Uterus (tissue), 4 donors: ENCODE measurements around the gene TRIP12. TPM values are rescaled to one million over a fixed set of nuclear protein-coding genes. Genes with fewer than 3 reads are reported as not detected.

Experiments used
- DNase-seq, 2 donors: peaks; one replicate each; pipeline ENCODE4 v3.0.0-alpha.2; 2019 to 2020
- H3K27ac ChIP-seq, 2 donors: fragments of 200-600 bp; sonication (generic); 1 replicate in 1 of 2; 2 replicates in 1 of 2; pipeline ENCODE4 v1.5.1; 2016 to 2018
- H3K27me3 ChIP-seq, 2 donors: fragments of 200-600 bp; sonication (generic); one replicate each; pipeline ENCODE4 v1.5.1; 2018 to 2019; ENCODE audit warnings: control low read depth in 1 of 2
- H3K36me3 ChIP-seq, 2 donors: fragments of 200-600 bp; sonication (generic); one replicate each; pipeline ENCODE4 v1.5.1; 2019; ENCODE audit warnings: control low read depth in 1 of 2
- H3K4me1 ChIP-seq, 2 donors: fragments of 200-600 bp; sonication (generic); one replicate each; pipeline ENCODE4 v1.5.1; 2018 to 2019; ENCODE audit warnings: control low read depth in 1 of 2
- H3K4me3 ChIP-seq, 2 donors: fragments of 200-600 bp; sonication (generic); 1 replicate in 1 of 2; 2 replicates in 1 of 2; pipeline ENCODE4 v1.5.1; 2018 to 2019; ENCODE audit warnings: mild to moderate bottlenecking in 1 of 2
- H3K9me3 ChIP-seq, 2 donors: fragments of 200-600 bp; sonication (generic); one replicate each; pipeline ENCODE4 v1.5.1; 2019; ENCODE audit warnings: control low read depth in 1 of 2
- POLR2A ChIP-seq, 2 donors: fragments of 450-650 bp; IDR thresholded peaks; one replicate each; pipeline ENCODE4 v1.6.1; 2016; ENCODE audit warnings: antibody characterized with exemption in 2 of 2, mild to moderate bottlenecking in 1 of 2, moderate library complexity in 1 of 2
- intact Hi-C: fragments of 100-400 bp; cut with DNase I; formaldehyde crosslinking; loops from one replicate; pipeline ENCODE4 v1.15.1; 2023; ENCODE audit warnings: low total_unique reads
- total RNA-seq, 4 donors: library from RNA; depleted of rRNA in 3 of 4; stranded (reverse); fragments of >200 nt in 3 of 4; gene quantifications; one replicate each; pipeline versions ENCODE4 v1.1.0 to v1.2.4, GENCODE V29; 2014 to 2023
- TF ChIP-seq, protein P1 (sequence below), 4 experiments: fragments of 200-600 bp in 2 of 4; fragments of 450-650 bp in 2 of 4; sonication (generic) in 2 of 4; IDR thresholded peaks; one replicate each; pipeline ENCODE4 v1.5.1; 2016 to 2019; ENCODE audit warnings: antibody characterized with exemption in 4 of 4, mild to moderate bottlenecking in 2 of 4, moderate library complexity in 1 of 4
- donor health status: DM: yes; HTN: yes; CAD: no.

Gene TRIP12
- total RNA-seq, 4 donors from 2014 or later: 77.1 to 255 (median 197) TPM

DNA sequence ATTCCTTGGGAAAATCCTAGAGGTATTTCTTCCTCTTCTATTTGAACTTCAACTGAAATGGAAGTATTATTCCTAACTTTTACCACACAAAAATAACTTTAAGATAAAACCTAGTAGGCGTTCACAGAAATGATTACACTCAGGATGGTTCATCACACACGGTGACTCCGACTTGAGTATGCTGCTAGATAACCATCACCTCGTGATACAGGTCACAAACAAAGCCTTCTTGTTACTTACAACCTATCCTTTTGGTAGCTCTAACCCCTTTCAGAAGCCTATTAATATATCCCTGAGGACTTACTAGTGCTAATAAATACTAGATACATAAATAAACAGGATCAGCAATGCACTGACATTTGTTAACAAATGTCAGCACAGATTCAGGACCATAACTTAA lies 106.5 kb downstream of the TRIP12 start:
- Histone ChIP-seq H3K9me3 (no peaks in the 10 kb centered on the region), H3K4me3 (no peak overlapping the region), H3K36me3 (no peaks in the 10 kb centered on the region), H3K27me3 (no peaks in the 10 kb centered on the region), H3K4me1 (no peaks in the 10 kb centered on the region), H3K27ac (no peak overlapping the region)
- DNase-seq: no peak
- intact Hi-C loops: no loop called here
- no peak for TF ChIP-seq POLR2A (IDR thresholded peaks at IDR 0.05)
- TF ChIP-seq, protein P1, sequence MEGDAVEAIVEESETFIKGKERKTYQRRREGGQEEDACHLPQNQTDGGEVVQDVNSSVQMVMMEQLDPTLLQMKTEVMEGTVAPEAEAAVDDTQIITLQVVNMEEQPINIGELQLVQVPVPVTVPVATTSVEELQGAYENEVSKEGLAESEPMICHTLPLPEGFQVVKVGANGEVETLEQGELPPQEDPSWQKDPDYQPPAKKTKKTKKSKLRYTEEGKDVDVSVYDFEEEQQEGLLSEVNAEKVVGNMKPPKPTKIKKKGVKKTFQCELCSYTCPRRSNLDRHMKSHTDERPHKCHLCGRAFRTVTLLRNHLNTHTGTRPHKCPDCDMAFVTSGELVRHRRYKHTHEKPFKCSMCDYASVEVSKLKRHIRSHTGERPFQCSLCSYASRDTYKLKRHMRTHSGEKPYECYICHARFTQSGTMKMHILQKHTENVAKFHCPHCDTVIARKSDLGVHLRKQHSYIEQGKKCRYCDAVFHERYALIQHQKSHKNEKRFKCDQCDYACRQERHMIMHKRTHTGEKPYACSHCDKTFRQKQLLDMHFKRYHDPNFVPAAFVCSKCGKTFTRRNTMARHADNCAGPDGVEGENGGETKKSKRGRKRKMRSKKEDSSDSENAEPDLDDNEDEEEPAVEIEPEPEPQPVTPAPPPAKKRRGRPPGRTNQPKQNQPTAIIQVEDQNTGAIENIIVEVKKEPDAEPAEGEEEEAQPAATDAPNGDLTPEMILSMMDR (IDR thresholded peaks at IDR 0.05): no peak

DNA sequence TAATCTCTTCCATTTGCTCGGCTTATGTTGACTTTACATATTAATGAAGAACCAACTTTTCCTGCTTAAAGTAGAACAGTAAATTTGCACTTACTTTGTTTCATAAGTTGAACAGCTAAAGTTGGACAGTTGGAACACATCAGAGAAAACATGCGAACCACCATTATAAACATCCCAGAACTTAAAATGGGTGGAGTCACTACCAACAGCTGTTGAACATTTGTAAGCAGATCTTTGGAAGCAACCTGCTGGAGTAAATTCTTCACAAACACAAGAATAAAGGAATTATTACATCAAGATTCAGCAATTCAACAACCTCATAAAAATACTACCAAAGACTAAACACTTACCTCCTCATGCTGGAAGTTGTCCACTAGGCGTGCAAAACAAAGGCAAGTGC lies 111.0 kb downstream of the TRIP12 start:
- DNase-seq: no peak
- no peaks in the 10 kb centered on the region for H3K9me3 ChIP-seq
- no peak for TF ChIP-seq POLR2A (IDR thresholded peaks at IDR 0.05)
- TF ChIP-seq, protein P1 (IDR thresholded peaks at IDR 0.05): no peak
- no peaks in the 10 kb centered on the region for H3K4me1 ChIP-seq
- H3K36me3 ChIP-seq: no peaks in the 10 kb centered on the region
- H3K27me3 ChIP-seq: no peaks in the 10 kb centered on the region
- H3K27ac ChIP-seq: peak overlapping the region in 1 of 2 donors; percentile 20
- intact Hi-C loops: no loop called here
- H3K4me3 ChIP-seq: no peak overlapping the region

DNA sequence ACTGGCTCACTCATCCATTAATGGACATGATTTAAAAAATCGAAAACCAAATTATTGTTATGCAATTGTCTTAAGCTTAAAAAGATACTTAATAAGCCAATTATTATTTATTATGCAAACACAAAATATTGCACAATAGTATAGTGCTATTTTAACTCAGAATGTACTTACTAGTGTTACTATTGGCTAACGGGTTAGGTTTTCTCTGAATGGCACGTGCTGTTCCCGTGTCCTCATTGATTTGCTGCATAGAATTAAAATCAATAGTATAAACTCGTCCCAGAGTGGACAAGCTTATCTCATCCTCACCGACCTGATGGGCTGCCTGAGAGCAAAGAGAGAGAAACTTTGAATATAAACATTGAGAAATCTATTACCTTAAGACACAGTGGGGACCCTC lies 116.2 kb downstream of the TRIP12 start:
- TF ChIP-seq, protein P1 (IDR thresholded peaks at IDR 0.05): no peak
- TF ChIP-seq POLR2A (IDR thresholded peaks at IDR 0.05): no peak
- no peaks in the 10 kb centered on the region for H3K9me3 ChIP-seq
- no peak overlapping the region for H3K27ac ChIP-seq
- no peak for DNase-seq
- intact Hi-C loops: no loop called here
- no peak overlapping the region for H3K4me3 ChIP-seq
- H3K36me3 ChIP-seq: no peaks in the 10 kb centered on the region
- H3K4me1 ChIP-seq: peaks cover 0 to 1% of the 10 kb centered on the region in 2 donors
- H3K27me3 ChIP-seq: no peaks in the 10 kb centered on the region

DNA sequence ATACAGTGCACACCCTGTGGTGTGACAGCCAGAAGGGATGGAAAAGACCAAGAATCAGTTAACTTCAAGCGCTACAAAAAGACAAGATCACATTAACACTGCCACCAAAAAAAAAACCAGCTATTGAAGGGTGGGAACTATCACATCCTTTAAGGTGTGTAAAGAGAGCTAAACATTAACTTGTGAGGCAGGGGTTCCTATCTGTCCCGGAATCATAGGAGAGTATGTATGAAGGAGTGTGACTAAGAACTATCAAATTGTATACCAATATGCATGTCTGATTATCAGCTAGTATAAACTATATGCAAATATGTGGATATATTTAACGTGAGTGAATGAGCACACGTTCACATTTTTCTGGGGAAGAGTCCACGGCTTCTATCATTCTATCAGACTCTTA lies 119.0 kb downstream of the TRIP12 start:
- Histone ChIP-seq H3K4me3 (no peak overlapping the region), H3K9me3 (no peaks in the 10 kb centered on the region), H3K4me1 (peaks cover 0 to 7% of the 10 kb centered on the region in 2 donors), H3K36me3 (no peaks in the 10 kb centered on the region), H3K27ac (no peak overlapping the region), H3K27me3 (no peaks in the 10 kb centered on the region)
- intact Hi-C loops: no loop called here
- no peak for DNase-seq
- TF ChIP-seq POLR2A (IDR thresholded peaks at IDR 0.05): no peak
- TF ChIP-seq, protein P1 (IDR thresholded peaks at IDR 0.05): no peak

DNA sequence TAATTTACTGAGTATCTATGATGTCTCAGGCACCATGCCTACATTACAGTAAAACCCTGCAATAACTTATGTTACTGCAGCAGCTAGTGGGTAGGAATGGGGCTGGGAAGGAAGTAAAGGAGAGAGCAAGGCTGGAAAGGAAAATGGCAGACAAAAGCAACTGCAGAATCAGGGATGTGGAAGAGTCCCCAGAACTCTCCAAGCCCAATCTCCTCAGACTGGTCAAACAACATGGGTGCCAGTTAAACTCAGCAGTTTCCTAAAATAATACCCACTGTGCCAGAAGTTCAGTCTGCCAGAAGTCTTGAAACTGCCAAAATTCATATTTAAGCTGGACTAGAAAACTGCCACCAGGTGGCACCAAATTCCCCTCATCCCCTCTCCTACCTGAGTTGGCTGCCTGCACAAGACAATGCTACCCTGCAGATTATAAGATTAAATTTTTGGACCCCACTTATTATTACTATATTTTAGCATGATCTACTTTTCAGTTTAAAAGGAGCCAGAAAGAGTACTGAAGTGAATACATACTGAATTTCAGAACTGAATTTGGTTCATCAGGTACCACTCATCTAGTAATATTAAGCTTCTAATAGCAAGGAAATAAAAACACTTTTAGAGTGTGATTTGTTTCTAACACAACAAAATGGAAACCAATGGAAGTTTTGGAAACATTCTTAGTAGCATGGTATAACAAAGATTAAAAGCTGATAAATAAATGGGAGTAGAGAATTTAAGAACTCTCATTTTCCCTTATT lies 120.6 kb downstream of the TRIP12 start:
- no peaks in the 10 kb centered on the region for H3K36me3 ChIP-seq

More for the DNA sequence above, 120.6 kb downstream of the TRIP12 start:
- intact Hi-C loops: no loop called here
- H3K4me3 ChIP-seq: no peak overlapping the region
- peak; percentile 35 to 47 for DNase-seq
- no peaks in the 10 kb centered on the region for H3K27me3 ChIP-seq
- no peaks in the 10 kb centered on the region for H3K9me3 ChIP-seq
- H3K27ac ChIP-seq: peak overlapping the region; percentile 1 to 89
- peaks cover 0 to 7% of the 10 kb centered on the region in 2 donors for H3K4me1 ChIP-seq
- TF ChIP-seq POLR2A (IDR thresholded peaks at IDR 0.05): no peak
- TF ChIP-seq, protein P1 (IDR thresholded peaks at IDR 0.05): peak; percentile 58 to 65 (median 61)
